DOHH2 (cell line): Measurements from ENCODE around the gene CSNK1A1.

ENCODE experiments used
- EZH2phosphoT487 ChIP-seq: fragments of 200-600 bp; sonication (generic); IDR thresholded peaks from 2 replicates; pipeline ENCODE4 v1.6.1; 2017; ENCODE audit warnings: borderline replicate concordance, mild to moderate bottlenecking, antibody characterized with exemption, low read length, moderate library complexity, mixed read lengths
- TF ChIP-seq, protein P1 (sequence below): fragments of 200-600 bp; sonication (generic); IDR thresholded peaks from one replicate; pipeline ENCODE4 v1.5.1; 2014; ENCODE audit warnings: antibody characterized with exemption, mild to moderate bottlenecking, low read depth, low read length; ENCODE audit not compliant: poor library complexity, severe bottlenecking

DNA sequence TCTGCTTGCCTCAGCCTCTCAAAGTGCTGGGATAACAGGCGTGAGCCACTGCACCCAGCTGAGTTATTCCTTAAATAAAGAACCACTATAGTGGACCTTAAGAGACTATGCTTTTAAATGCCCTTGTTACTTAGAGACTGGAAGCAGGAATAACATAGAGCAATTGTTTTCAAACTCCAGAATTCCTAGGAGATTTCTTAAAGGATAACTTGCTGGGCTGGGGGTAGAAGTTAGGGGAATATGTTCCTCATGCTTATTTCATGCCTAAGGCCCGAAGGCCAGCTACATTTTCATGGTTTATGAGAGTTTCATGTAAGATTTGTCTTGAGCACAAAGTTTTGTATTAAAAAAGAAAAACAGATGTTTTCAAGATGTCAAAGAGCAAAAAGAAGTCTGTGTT lies 48.2 kb downstream of the CSNK1A1 start:
- TF ChIP-seq, protein P1, sequence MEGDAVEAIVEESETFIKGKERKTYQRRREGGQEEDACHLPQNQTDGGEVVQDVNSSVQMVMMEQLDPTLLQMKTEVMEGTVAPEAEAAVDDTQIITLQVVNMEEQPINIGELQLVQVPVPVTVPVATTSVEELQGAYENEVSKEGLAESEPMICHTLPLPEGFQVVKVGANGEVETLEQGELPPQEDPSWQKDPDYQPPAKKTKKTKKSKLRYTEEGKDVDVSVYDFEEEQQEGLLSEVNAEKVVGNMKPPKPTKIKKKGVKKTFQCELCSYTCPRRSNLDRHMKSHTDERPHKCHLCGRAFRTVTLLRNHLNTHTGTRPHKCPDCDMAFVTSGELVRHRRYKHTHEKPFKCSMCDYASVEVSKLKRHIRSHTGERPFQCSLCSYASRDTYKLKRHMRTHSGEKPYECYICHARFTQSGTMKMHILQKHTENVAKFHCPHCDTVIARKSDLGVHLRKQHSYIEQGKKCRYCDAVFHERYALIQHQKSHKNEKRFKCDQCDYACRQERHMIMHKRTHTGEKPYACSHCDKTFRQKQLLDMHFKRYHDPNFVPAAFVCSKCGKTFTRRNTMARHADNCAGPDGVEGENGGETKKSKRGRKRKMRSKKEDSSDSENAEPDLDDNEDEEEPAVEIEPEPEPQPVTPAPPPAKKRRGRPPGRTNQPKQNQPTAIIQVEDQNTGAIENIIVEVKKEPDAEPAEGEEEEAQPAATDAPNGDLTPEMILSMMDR: no peak
- no peak for TF ChIP-seq EZH2phosphoT487
